ENCODE measurements around the gene CNTN5. TPM values are rescaled to one million over a fixed set of nuclear protein-coding genes. Genes with fewer than 3 reads are reported as not detected.

Gene CNTN5
- total RNA-seq, 1 experiment from 2014 or later: not detected

GRCh38 chr11:99423428-99423983 is 402.8 kb downstream of the CNTN5 start:
- Histone ChIP-seq H3K79me2 (ENCODE audit: low read length) (no peaks in the 10 kb centered on the region), H3K9me2 (replicated peaks; ENCODE audit: insufficient read depth, low read length) (no peaks in the 10 kb centered on the region), H3K36me3 (ENCODE audit: insufficient read depth, low read length) (no peaks in the 10 kb centered on the region), H3K4me2 (ENCODE audit: low read depth, low read length, poor library complexity, severe bottlenecking) (no peak overlapping the region), H4K20me1 (ENCODE audit: insufficient read depth, low read depth, low read length) (no peaks in the 10 kb centered on the region), H2AFZ (ENCODE audit: low read length) (no peak overlapping the region), H3K9me3 (ENCODE audit: low read length) (peaks cover 77% of the 10 kb centered on the region), H3K27ac (ENCODE audit: low read length) (no peak overlapping the region), H3K27me3 (ENCODE audit: low read length) (no peaks in the 10 kb centered on the region), H3K4me1 (ENCODE audit: low read length) (no peaks in the 10 kb centered on the region), H3K9ac (ENCODE audit: low read length) (no peak overlapping the region), H3K4me3 (ENCODE audit: low read length) (no peak overlapping the region)
- DNase-seq: no peak

GRCh38 chr11:99424313-99425084 is 403.8 kb downstream of the CNTN5 start:
- Histone ChIP-seq H4K20me1 (ENCODE audit: insufficient read depth, low read depth, low read length) (no peaks in the 10 kb centered on the region), H3K9me3 (ENCODE audit: low read length) (peaks cover 73% of the 10 kb centered on the region)

GRCh38 chr11:99425596-99425995 is 404.8 kb downstream of the CNTN5 start:
- Histone ChIP-seq H3K4me1 (ENCODE audit: low read length) (no peaks in the 10 kb centered on the region), H3K4me2 (ENCODE audit: low read depth, low read length, poor library complexity, severe bottlenecking) (no peak overlapping the region), H4K20me1 (ENCODE audit: insufficient read depth, low read depth, low read length) (no peaks in the 10 kb centered on the region), H3K4me3 (ENCODE audit: low read length) (no peak overlapping the region), H3K27me3 (ENCODE audit: low read length) (no peaks in the 10 kb centered on the region), H2AFZ (ENCODE audit: low read length) (no peak overlapping the region), H3K79me2 (ENCODE audit: low read length) (no peaks in the 10 kb centered on the region), H3K9me3 (ENCODE audit: low read length) (peaks cover 67% of the 10 kb centered on the region), H3K27ac (ENCODE audit: low read length) (no peak overlapping the region), H3K9ac (ENCODE audit: low read length) (no peak overlapping the region), H3K36me3 (ENCODE audit: insufficient read depth, low read length) (no peaks in the 10 kb centered on the region), H3K9me2 (replicated peaks; ENCODE audit: insufficient read depth, low read length) (no peaks in the 10 kb centered on the region)
- DNase-seq: no peak

More at GRCh38 chr11:99424313-99425084, 403.8 kb downstream of the CNTN5 start:
- Histone ChIP-seq H3K4me3 (ENCODE audit: low read length) (no peak overlapping the region), H3K9ac (ENCODE audit: low read length) (no peak overlapping the region), H3K9me2 (replicated peaks; ENCODE audit: insufficient read depth, low read length) (no peaks in the 10 kb centered on the region), H3K4me2 (ENCODE audit: low read depth, low read length, poor library complexity, severe bottlenecking) (no peak overlapping the region), H2AFZ (ENCODE audit: low read length) (no peak overlapping the region), H3K27me3 (ENCODE audit: low read length) (no peaks in the 10 kb centered on the region), H3K4me1 (ENCODE audit: low read length) (no peaks in the 10 kb centered on the region), H3K36me3 (ENCODE audit: insufficient read depth, low read length) (no peaks in the 10 kb centered on the region), H3K79me2 (ENCODE audit: low read length) (no peaks in the 10 kb centered on the region), H3K27ac (ENCODE audit: low read length) (no peak overlapping the region)
- DNase-seq: no peak

GRCh38 chr11:99432677-99433076 is 411.9 kb downstream of the CNTN5 start:
- DNase-seq: no peak
- Histone ChIP-seq H4K20me1 (ENCODE audit: insufficient read depth, low read depth, low read length) (no peaks in the 10 kb centered on the region), H3K9me2 (replicated peaks; ENCODE audit: insufficient read depth, low read length) (no peaks in the 10 kb centered on the region), H3K79me2 (ENCODE audit: low read length) (no peaks in the 10 kb centered on the region), H3K4me1 (ENCODE audit: low read length) (no peaks in the 10 kb centered on the region), H3K4me2 (ENCODE audit: low read depth, low read length, poor library complexity, severe bottlenecking) (no peak overlapping the region), H3K4me3 (ENCODE audit: low read length) (no peak overlapping the region), H3K9me3 (ENCODE audit: low read length) (peaks cover 66% of the 10 kb centered on the region), H3K36me3 (ENCODE audit: insufficient read depth, low read length) (no peaks in the 10 kb centered on the region), H2AFZ (ENCODE audit: low read length) (no peak overlapping the region), H3K9ac (ENCODE audit: low read length) (no peak overlapping the region), H3K27ac (ENCODE audit: low read length) (no peak overlapping the region), H3K27me3 (ENCODE audit: low read length) (no peaks in the 10 kb centered on the region)

- Histone ChIP-seq H3K4me3 (ENCODE audit: low read length) (no peak overlapping the region), H3K4me1 (ENCODE audit: low read length) (no peaks in the 10 kb centered on the region), H3K79me2 (ENCODE audit: low read length) (no peaks in the 10 kb centered on the region), H3K9me2 (replicated peaks; ENCODE audit: insufficient read depth, low read length) (no peaks in the 10 kb centered on the region), H3K9me3 (ENCODE audit: low read length) (peaks cover 74% of the 10 kb centered on the region), H3K9ac (ENCODE audit: low read length) (no peak overlapping the region), H3K4me2 (ENCODE audit: low read depth, low read length, poor library complexity, severe bottlenecking) (no peak overlapping the region), H3K36me3 (ENCODE audit: insufficient read depth, low read length) (no peaks in the 10 kb centered on the region), H3K27ac (ENCODE audit: low read length) (no peak overlapping the region), H4K20me1 (ENCODE audit: insufficient read depth, low read depth, low read length) (no peaks in the 10 kb centered on the region), H2AFZ (ENCODE audit: low read length) (no peak overlapping the region), H3K27me3 (ENCODE audit: low read length) (no peaks in the 10 kb centered on the region)
- DNase-seq: no peak
Observed at GRCh38 chr11:99443276-99443675, 422.5 kb downstream of the CNTN5 start.

GRCh38 chr11:99446400-99446799 is 425.7 kb downstream of the CNTN5 start:
- Histone ChIP-seq H3K9me3 (ENCODE audit: low read length) (peaks cover 78% of the 10 kb centered on the region), H4K20me1 (ENCODE audit: insufficient read depth, low read depth, low read length) (no peaks in the 10 kb centered on the region), H3K9me2 (replicated peaks; ENCODE audit: insufficient read depth, low read length) (no peaks in the 10 kb centered on the region), H3K4me1 (ENCODE audit: low read length) (no peaks in the 10 kb centered on the region), H3K9ac (ENCODE audit: low read length) (no peak overlapping the region), H2AFZ (ENCODE audit: low read length) (0 out of 2 replicates have a peak overlapping the region, but pooled peaks have one; percentile 24), H3K27ac (ENCODE audit: low read length) (no peak overlapping the region), H3K79me2 (ENCODE audit: low read length) (no peaks in the 10 kb centered on the region), H3K4me3 (ENCODE audit: low read length) (no peak overlapping the region), H3K4me2 (ENCODE audit: low read depth, low read length, poor library complexity, severe bottlenecking) (no peak overlapping the region), H3K36me3 (ENCODE audit: insufficient read depth, low read length) (no peaks in the 10 kb centered on the region), H3K27me3 (ENCODE audit: low read length) (no peaks in the 10 kb centered on the region)
- DNase-seq: no peak

GRCh38 chr11:99449345-99449744 is 428.6 kb downstream of the CNTN5 start:
- Histone ChIP-seq H3K9me3 (ENCODE audit: low read length) (peaks cover 72% of the 10 kb centered on the region), H4K20me1 (ENCODE audit: insufficient read depth, low read depth, low read length) (no peaks in the 10 kb centered on the region), H3K36me3 (ENCODE audit: insufficient read depth, low read length) (no peaks in the 10 kb centered on the region), H3K79me2 (ENCODE audit: low read length) (no peaks in the 10 kb centered on the region), H3K4me1 (ENCODE audit: low read length) (no peaks in the 10 kb centered on the region), H3K4me3 (ENCODE audit: low read length) (no peak overlapping the region), H2AFZ (ENCODE audit: low read length) (no peak overlapping the region), H3K9me2 (replicated peaks; ENCODE audit: insufficient read depth, low read length) (no peaks in the 10 kb centered on the region), H3K9ac (ENCODE audit: low read length) (no peak overlapping the region), H3K27ac (ENCODE audit: low read length) (no peak overlapping the region), H3K4me2 (ENCODE audit: low read depth, low read length, poor library complexity, severe bottlenecking) (no peak overlapping the region), H3K27me3 (ENCODE audit: low read length) (no peaks in the 10 kb centered on the region)
- DNase-seq: no peak

- H3K9me2 ChIP-seq (replicated peaks; ENCODE audit: insufficient read depth, low read length): no peaks in the 10 kb centered on the region
- no peaks in the 10 kb centered on the region for H3K4me1 ChIP-seq (ENCODE audit: low read length)
- no peak for DNase-seq
- no peak overlapping the region for H3K4me2 ChIP-seq (ENCODE audit: low read depth, low read length, poor library complexity, severe bottlenecking)
- no peak overlapping the region for H3K4me3 ChIP-seq (ENCODE audit: low read length)
- H3K9me3 ChIP-seq (ENCODE audit: low read length): peaks cover 67% of the 10 kb centered on the region
- no peak overlapping the region for H2AFZ ChIP-seq (ENCODE audit: low read length)
- H3K36me3 ChIP-seq (ENCODE audit: insufficient read depth, low read length): no peaks in the 10 kb centered on the region
- no peak overlapping the region for H3K9ac ChIP-seq (ENCODE audit: low read length)
- H3K27ac ChIP-seq (ENCODE audit: low read length): no peak overlapping the region
- no peaks in the 10 kb centered on the region for H3K27me3 ChIP-seq (ENCODE audit: low read length)
- no peaks in the 10 kb centered on the region for H4K20me1 ChIP-seq (ENCODE audit: insufficient read depth, low read depth, low read length)
- no peaks in the 10 kb centered on the region for H3K79me2 ChIP-seq (ENCODE audit: low read length)
Observed at GRCh38 chr11:99452075-99452474, 431.3 kb downstream of the CNTN5 start.
